ENCODE data around the gene UBE3D.
"Not testable (repeated sequence)": the region's sequence is repeated elsewhere in the genome, so short reads cannot be mapped to it uniquely, and the experiment has no call there.

Gene UBE3D

DNA sequence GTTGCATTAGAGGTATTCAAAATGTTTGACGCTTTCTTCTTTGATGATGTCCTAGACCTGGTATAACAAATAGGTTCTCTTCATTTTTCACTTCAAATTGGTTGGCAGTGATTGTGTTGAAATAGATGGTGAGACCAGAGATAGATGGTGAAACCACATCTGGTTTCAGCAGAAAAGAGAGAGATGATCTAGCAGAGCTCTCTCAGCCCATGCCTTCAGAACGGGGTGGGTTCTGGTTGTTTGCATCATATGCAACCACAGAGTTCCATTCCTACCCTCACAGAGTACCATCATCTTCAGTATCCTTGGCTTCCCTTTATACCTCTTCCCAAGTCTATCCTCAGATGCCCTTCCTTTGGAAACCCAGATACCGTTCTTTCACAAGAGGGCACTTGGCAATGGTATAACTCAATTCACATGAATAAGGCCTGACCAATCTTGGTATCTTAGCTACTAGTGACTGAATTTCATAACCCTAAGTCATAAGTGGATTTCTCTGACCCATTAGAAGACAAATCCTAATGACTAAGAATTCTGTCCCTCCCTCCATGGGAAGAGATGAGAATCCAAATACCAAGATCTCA is 93.7 kb downstream of the UBE3D start:
- no peak for DNase-seq (ENCODE audit: low spot score)

DNA sequence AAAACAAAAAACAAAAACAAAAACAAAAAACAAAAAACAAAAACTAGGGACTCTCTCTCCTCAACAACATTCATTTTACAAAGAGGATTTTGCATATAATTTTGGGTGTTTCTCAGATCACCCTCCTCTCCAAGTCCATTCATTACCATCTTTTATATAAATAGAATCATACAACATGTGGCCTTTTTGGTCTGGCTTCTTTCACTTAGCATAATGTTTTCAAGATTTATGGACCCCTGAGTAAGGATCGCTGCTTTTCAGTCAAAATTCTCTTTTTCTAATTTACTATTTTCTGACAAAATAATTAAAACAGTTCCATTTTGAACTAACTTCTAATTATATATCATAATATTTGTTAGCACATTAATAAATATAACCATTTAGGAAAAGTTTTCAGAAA is 94.8 kb downstream of the UBE3D start:
- DNase-seq (ENCODE audit: low spot score) = no peak

DNA sequence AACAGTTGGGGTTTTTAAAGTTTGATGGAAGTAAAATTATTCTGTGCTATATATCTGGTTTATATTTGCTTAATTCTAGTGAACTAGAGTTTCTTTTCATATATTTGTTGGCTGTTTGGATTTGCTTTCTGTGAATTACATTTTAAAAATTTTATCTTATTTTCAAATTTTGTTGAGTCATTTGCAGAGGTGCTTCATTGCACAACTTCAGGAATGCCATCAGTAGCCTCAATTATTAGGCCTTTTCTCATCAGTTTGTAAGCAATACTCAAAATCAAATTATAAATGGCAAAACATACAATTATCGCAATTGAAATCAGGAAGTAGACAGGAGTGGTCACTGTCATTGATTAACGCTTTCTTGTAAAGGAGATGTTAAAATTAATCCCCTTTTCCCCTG is 96.9 kb downstream of the UBE3D start:
- DNase-seq (ENCODE audit: low spot score) = no peak

DNA sequence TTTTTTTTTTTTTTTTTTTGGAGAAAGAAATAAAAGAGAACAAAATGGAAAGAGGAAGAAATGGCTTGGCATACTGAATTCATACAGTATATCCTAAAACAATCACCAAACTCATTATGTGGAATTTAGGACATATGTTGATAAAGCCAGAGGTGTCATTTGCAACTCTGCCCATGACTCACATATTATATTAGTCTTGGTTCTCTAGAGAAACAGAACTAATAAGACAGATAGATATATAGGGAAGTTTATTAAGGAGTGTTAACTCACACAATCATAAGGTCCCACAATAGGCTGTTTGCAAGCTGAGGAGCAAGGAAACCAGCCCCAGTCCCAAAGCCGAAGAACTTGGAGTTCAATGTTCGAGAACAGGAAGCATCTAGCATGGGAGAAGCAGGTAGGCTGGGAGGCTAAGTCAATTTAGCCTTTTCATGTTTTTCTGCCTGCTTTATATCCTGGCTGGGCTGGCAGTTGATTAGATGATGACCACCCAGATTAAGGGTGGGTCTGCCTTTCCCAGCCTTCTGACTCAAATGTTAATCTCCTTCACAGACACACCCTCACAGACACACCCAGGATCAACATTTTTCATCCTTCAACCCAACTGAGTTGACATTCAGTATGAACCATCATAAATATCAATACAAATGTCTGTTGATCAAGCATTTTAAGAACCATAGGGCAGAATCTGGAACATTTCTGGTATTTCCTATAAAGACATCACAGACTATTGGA is 102.3 kb downstream of the UBE3D start:
- DNase-seq (ENCODE audit: low spot score) = no peak

DNA sequence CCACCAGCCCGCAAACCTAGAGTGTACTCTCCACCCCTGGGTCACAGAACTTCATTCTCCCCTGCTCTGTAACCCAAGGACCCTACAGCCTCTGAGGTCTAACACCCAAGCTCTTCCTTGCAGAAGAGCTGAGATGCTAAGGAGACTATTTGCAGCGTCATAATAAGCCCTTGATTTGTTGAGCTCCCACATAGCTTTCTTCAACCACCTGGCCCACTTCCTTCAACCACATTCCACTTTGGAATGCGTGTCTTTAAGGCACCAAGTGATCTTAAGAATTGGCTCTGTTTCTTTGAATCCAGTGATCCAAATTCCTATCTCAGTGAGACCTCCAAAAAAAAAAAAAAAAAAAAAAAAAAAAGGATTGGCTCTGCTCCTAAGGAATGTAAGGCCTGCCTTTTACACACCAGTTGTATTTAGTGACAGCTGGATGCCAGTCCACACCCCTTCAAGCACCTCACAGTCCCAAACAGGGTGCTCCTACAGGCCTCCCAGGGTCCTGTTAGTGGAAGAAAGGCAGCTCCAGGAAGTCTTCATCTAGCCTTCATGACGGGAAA is 106.2 kb downstream of the UBE3D start:
- DNase-seq (ENCODE audit: low spot score) = no peak

DNA sequence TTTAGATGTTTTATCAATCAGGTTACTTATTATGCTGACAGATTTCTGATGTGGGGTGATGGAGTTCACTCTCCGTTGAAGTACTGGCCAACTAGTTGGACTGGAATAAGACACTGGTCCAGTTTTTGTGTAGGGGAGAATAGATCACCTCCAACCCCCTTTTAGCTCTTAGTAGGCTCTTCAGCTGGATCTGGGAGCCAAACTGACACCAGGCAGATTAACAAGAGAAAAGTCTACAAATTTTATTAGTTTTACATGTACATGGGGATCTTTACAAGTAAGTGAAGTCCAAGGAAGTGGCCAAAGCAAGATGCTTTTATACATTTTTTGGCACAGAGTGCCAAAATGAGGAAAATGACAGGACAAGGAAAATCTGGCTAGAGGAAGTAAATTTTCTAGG is 107.1 kb downstream of the UBE3D start:
- DNase-seq (ENCODE audit: low spot score) = no peak

DNA sequence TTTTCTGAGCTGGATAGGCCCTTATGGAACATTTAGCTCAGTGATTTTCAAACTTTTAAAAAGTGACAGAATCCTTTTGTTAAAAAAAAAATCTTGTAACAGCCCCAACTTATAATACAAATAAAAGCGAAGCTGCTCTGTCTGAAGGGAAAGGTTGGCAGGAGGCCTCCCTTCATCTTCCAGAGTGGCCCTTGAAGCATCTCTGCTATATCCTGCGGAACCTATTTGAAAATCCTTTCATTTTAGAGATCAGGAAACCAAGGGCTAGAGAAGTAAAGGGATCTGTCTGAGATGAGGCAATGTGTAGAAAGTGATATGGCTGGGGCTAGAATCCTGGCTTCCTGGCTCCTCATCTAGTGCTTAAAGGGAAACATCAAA is 107.8 kb downstream of the UBE3D start:
- DNase-seq (ENCODE audit: low spot score) = no peak

DNA sequence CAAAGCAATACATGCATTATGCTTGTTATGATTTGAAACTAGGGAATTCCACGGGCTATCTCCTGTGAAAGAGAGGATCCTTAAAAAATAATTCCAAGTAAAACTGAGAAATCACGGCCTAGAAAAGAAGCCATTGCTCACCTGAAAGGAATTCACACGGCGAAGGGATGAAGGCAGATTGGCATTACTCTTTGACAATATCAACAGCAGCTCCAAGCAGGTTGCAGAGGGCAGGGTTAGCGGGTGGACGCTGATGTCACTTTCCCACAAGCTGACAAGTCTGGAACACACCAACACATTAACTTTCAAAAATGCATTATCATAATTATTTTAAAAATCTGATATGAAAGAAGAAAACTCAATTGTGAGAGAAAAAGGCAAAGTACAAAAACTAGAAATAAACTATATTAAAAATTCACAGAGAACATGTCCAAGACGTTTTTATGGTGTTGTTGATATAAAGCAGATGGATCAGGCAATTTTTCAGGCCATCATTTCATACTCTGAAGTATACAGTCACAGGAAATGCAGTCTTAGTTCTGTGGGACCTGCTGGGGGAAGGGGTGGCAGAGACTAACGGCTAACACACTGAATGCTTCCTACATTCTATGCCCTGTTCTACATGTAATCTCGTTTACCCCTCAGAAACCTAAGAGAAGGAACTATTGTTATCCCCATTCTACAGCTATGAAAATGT is 108.3 kb downstream of the UBE3D start:
- DNase-seq (ENCODE audit: low spot score) = no peak

DNA sequence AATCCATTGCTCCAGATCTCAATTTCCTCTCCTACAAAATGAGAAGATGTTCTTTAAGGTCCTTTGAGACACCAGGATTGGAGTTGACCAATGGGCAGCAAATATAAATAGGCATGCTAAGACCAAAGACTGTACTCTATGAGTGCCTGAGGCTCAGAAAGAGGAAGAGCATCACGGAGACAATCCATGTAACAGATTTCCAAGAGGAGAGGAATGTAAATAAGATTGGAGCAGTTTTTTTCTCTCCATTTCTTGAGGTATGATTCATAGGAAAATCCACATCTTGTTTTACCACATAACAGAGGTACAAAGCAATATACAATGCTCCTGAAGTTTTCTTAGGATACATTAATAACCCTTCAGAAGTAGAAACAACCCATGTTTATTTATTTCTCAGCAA is 109.8 kb downstream of the UBE3D start:
- no peak for DNase-seq (ENCODE audit: low spot score)

DNA sequence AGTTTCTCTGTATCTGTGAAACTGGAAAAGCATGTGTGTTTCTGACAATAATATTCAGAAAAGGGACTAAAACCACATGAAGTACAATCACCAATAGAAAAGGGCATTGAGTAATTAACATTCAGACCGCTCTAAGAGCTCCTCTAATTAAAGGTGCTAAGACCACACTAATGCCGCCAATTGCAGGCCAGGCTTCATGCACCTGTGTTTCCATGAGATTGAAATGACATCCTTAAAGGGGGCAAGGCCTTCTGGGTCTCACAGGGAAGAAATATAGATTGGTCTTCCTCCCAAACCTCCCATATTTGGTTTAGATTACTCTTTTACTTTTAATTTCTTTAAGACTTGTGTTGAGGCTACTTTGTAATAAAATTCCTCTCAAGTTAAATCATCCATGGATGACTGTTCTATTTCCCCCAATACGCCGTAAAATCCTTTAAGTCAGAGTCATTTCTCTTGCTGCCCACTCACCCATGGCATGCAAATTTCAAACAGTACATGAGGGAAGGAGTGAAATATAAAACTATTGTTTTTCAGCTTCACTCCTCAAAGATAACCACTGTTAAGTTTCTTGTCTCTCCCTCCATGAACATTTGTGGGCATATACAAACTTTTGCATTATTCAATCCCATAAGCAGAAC is 110.6 kb downstream of the UBE3D start:
- no peak for DNase-seq (ENCODE audit: low spot score)

DNA sequence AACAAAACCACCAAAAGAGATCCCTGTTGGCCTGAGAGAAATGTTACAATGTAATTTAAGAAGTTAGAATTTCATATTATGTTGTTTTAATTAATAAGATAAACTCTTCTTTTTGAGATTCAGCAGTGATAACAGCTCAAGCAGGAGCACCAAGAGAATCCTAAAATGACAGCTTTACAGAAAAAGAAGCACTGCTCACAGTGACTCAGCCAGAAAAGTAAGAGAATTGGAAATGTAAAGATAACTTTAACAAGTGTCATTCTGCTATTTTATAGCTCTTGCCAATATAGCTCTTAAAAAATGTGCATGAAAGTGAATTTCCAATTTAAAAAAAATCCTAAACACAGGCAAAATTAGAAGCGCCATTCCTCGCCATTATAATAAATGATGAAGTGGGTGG is 111.3 kb downstream of the UBE3D start:
- no peak for DNase-seq (ENCODE audit: low spot score)

DNA sequence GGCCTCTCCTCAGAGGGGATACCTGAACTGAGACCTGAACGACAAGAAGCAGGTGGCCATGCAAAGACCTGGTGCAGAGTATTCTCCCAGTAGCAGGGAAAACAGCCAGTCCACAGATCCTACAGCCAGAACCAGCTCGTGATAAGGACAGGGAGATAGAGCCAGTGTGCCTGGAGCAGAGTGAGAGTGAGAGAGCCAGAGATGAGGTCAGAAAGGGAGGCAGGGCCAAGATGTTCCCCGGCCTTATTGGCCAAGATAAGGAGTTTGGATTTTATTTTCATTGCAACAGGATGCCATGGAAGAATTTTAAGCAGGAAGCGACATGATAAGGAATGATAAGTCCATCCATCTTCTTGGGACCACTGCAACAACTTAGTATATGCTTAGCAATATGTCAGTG is 111.8 kb downstream of the UBE3D start:
- no peak for DNase-seq (ENCODE audit: low spot score)

DNA sequence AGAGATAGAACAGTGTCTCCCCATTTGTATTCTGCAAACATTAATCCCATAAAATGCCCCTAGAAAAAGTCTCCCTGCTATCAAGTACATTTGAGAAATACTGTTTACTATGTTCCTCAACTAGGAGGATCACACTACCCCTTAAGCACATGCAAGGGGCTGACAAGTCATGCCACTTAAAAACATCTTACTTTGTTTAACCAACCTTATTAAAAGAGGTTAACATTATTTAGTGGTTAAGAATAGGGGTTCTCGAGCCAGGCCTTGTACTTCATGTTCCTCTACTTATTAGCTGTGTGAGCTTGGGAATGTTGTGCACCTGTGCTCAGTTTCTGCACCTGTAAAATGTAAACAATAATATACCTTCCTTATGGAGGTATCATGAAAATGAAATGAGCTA is 113.7 kb downstream of the UBE3D start:
- no peak for DNase-seq (ENCODE audit: low spot score)

DNA sequence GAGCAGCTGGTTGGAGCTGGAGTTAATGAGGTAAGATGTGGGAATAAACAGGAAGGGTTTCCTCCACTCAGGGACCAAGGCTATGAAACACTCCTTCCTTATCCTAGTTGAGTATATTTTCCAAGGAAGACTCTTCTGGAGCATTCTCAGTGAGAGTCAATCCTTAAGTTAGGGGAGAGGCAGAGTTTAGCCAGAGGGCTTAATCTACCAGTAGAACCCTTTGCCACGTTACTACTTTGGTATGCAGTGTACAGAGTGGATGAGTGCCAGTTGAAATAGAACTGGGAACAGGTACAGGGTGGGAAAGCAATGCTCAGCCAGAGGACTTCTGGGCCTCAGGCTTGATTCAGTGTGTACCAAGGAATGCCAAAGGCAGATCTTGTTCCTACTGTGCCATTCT is 114.3 kb downstream of the UBE3D start:
- DNase-seq (ENCODE audit: low spot score) = no peak

DNA sequence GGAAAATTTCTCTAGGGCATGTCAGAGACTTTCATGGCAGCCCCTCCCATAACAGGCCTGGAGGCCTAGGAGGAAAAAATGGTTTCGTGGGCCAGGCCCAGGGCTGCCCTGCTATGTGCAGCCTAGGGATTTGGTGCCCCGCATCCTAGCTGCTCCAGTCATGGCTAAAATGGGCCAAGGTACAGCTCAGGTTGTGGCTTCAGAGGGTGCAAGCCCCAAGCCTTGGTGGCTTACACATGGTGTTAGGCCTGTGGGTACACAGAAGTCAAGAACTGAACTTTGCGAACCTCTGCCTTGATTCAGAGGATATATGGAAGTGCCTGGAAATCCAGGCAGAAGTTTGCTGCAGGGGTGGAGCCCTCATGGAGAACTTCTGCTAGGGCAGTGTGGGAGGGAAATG is 134.7 kb downstream of the UBE3D start:
- not testable (repeated sequence) for DNase-seq (ENCODE audit: low spot score)

DNA sequence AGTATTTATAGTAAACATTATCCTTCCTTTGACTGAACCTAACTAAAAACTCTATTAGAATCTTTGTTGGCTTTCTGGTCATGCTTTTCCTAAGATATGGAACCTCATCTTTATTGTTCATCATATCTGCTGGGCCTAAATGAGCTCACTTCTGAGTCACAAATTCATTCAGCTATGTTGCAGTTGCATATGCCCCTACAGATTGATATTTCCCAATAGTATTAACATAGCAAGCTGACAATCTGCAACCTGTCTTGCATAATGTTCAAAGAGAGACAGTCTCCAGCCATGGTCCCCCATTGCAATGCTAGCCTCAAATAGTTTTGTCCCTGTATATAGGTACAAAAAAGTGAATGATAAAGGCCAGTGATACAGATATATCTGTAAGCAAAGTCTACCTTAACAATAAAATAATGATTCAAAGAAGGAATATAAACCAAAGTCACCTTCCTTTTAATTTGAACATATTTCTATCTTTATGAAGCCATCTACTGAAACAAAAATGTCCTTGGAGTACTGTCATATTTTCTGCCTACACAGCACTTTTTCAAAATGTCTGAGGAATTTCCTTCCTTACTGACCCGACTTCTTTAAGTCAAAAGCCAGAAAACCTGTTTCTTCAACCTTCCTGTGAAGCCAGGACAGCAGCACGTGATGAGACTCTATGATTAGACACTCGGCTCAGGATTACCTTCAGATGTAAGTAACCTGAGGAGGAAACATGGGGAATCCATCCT is 140.7 kb downstream of the UBE3D start:
- DNase-seq (ENCODE audit: low spot score) = no peak

DNA sequence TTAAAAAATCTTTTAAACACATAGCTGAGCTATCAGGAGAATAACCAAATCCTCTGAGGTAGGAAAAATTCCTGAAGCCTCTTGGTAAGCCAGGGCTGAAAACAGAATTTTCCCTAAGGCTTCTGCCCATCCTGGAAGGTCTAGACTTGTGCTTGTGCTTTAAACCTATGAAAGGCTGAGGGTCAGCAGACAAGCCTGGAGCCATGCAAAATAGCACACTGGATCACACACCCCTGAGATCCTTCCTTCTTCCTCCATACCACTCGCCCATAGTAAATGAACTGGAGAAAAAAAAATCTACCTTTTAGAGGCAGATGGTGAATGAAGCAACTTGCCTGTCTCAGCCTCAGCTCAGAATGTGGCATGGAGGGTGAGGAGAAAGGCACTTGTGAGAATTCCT is 144.4 kb downstream of the UBE3D start:
- no peak for DNase-seq (ENCODE audit: low spot score)

DNA sequence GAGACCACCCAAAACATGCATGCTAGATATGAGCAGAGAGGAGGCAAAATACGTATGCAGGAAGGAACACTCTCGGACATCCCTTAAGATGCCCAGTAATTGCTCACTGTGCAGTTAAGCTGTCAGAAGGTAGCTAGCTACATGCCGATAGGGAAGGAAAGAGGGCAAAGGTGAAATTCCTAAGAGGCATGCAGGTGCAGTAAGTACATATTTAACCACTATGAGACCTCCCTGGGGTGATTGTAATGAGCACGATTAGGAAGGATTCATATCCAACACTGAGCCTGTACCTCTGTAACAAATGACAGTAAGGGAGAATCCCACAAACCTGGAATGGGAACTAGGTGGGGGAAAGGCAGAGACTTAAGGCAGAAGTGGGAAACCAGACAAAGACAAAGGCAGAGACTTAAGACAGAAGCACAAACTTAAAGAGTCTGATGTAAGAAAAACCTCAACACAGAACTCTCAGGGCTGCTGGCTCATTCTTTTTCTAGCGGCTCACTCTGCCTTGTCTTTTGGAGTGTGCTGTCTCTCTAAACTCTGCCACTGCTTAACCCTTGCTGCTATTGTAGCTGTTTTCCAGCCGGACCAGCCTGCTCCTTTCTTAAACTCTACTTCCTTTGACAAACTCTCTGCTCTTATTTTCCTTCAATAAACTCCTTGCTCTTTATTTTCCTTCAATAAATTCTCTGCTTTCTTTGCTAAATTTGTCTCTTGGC is 148.1 kb downstream of the UBE3D start:
- no peak for DNase-seq (ENCODE audit: low spot score)

DNA sequence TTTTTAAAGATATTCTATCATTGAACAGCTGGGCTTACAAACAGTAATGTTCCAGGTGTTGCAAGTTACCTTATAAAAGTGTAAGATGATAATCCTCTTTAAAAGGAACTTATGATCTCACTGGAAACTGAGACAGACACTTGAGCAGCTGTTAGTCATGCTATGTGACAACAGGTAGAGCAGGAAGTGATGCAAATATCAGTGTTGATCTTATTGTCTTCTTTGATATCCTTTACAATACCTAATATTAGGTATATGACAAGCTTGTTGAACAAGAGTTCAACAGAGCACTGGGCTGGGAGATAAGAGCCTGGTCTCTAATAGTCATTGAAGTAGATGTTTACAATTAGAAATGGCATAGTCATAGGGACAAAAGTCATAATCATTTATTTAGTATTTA is 150.0 kb downstream of the UBE3D start:
- no peak for DNase-seq (ENCODE audit: low spot score)

DNA sequence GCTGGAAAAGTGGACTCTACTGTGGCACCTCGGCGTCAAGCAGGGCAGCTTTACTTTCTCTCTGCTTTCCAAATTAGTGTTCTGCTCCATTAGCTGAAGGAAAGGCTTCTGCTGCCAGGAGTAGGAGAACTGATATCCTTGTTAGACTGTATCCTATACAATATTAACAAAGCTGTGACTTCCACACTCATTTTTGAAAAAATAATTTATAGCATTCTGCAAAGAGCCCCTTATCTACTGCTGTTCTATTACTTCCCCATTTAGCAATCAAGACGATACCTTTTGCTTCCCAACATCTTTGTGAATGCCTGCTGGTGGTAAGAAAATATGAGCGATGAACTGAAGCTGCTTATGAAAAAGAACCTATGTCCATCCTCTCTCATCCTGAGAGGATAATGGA is 151.1 kb downstream of the UBE3D start:
- no peak for DNase-seq (ENCODE audit: low spot score)

DNA sequence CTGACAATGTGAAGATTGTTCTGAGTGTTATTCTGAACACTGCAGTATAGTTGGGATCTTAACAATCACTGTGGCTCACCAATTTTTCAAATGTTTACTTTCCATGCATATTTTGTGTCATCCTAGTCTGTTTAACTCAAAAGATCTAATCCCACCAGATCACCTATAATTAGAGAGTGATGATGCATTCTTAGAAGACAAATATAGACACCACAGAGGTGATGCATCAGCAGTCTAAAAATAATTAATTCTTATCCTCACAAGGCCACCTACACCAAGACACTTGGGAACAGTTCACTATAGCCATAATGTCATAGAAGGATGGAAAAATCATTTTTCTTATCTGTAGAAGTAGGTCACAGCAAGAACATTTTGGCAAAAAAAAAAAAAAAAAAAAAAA is 154.8 kb downstream of the UBE3D start:
- DNase-seq (ENCODE audit: low spot score) = no peak
